ENCODE data around the gene FBXO10.

DNA sequence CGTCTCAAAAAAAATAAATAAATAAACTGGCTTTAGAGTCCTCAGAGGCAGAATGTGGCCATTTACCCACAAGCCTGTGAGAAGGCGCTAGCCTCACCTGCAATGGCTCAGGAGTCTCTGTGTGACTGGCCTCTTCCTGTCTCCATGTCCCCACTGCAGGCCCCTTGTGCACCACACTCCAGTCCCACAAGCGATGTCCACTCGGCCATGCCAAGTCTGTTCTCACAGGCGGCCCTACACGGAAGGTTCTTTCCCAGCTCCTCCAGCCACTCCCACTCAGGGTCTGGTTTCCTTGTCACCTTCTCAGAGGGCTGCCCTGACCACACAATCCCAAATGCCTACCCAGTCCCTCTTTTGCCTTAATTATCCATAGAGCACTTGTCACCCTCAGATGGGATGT, 52.3 kb downstream of the FBXO10 start:
- TF ChIP-seq, protein P1, sequence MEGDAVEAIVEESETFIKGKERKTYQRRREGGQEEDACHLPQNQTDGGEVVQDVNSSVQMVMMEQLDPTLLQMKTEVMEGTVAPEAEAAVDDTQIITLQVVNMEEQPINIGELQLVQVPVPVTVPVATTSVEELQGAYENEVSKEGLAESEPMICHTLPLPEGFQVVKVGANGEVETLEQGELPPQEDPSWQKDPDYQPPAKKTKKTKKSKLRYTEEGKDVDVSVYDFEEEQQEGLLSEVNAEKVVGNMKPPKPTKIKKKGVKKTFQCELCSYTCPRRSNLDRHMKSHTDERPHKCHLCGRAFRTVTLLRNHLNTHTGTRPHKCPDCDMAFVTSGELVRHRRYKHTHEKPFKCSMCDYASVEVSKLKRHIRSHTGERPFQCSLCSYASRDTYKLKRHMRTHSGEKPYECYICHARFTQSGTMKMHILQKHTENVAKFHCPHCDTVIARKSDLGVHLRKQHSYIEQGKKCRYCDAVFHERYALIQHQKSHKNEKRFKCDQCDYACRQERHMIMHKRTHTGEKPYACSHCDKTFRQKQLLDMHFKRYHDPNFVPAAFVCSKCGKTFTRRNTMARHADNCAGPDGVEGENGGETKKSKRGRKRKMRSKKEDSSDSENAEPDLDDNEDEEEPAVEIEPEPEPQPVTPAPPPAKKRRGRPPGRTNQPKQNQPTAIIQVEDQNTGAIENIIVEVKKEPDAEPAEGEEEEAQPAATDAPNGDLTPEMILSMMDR (conservative IDR thresholded peaks at IDR 0.05), result no peak
- TF ChIP-seq ZFX (IDR thresholded peaks at IDR 0.05), result no peak

All from C4-2B (cell line).